GM23338 (cell line): ENCODE measurements around the gene OR5K2. TPM values are rescaled to one million over a fixed set of nuclear protein-coding genes. Genes with fewer than 3 reads are reported as not detected.

Experiments used
- ATAC-seq: fragments of 200-7000 bp; cut with Tn5 transposase; 3 replicates; pipeline ENCODE4 v1.9.1; 2020
- DNase-seq: peaks from one replicate; pipeline ENCODE4 v3.0.0-alpha.2; 2015; ENCODE audit warnings: low spot score
- H2AFZ ChIP-seq: fragments of 200-600 bp; sonication (generic); 2 replicates; pipeline ENCODE4 v1.8.0; 2016; ENCODE audit warnings: antibody characterized with exemption, mild to moderate bottlenecking, moderate library complexity
- H3F3A ChIP-seq: fragments of 200-600 bp; sonication (generic); replicated peaks from 2 replicates; pipeline ENCODE4 v1.8.0; 2017; ENCODE audit warnings: antibody characterized with exemption, mixed run types, low read depth
- H3K27ac ChIP-seq: fragments of 200-600 bp; sonication (generic); 2 replicates; pipeline ENCODE4 v1.6.1; 2016; ENCODE audit warnings: low read depth
- H3K27me3 ChIP-seq: fragments of 200-600 bp; sonication (generic); 2 replicates; pipeline ENCODE4 v1.8.0; 2016; ENCODE audit warnings: mild to moderate bottlenecking, mixed run types, moderate library complexity; ENCODE audit not compliant: insufficient read depth
- H3K36me3 ChIP-seq: fragments of 200-600 bp; sonication (generic); 2 replicates; pipeline ENCODE4 v1.8.0; 2016; ENCODE audit warnings: mild to moderate bottlenecking; ENCODE audit not compliant: insufficient read depth
- H3K4me1 ChIP-seq: fragments of 200-600 bp; sonication (generic); 2 replicates; pipeline ENCODE4 v1.8.0; 2016; ENCODE audit warnings: mild to moderate bottlenecking, moderate library complexity; ENCODE audit not compliant: insufficient read depth
- H3K4me2 ChIP-seq: fragments of 200-600 bp; sonication (generic); 2 replicates; pipeline ENCODE4 v1.7.1; 2017; ENCODE audit warnings: mixed run types
- H3K4me3 ChIP-seq: fragments of 200-600 bp; sonication (generic); 2 replicates; pipeline ENCODE4 v1.6.1; 2016; ENCODE audit warnings: mixed run types
- H3K79me2 ChIP-seq: fragments of 200-600 bp; sonication (generic); replicated peaks from 2 replicates; pipeline ENCODE4 v1.8.0; 2017; ENCODE audit warnings: mild to moderate bottlenecking; ENCODE audit not compliant: insufficient read depth
- H3K9me2 ChIP-seq: fragments of 200-600 bp; sonication (generic); 2 replicates; pipeline ENCODE4 v1.8.0; 2017; ENCODE audit not compliant: insufficient read depth
- H4K20me1 ChIP-seq: fragments of 200-600 bp; sonication (generic); replicated peaks from 2 replicates; pipeline ENCODE4 v1.8.0; 2017; ENCODE audit warnings: mild to moderate bottlenecking; ENCODE audit not compliant: insufficient read depth
- H3K27ac Mint-ChIP-seq: 2 replicates; pipeline ENCODE4 v1.8.0; 2020; ENCODE audit warnings: inconsistent platforms, mild to moderate bottlenecking, moderate library complexity, mixed read lengths
- H3K27me3 Mint-ChIP-seq: 3 replicates; pipeline ENCODE4 v1.8.0; 2022; ENCODE audit warnings: low read depth, mild to moderate bottlenecking, moderate library complexity, mixed read lengths, inconsistent platforms; ENCODE audit not compliant: insufficient read depth, poor library complexity
- H3K36me3 Mint-ChIP-seq: 3 replicates; pipeline ENCODE4 v1.8.0; 2021; ENCODE audit warnings: low read depth, mild to moderate bottlenecking, inconsistent platforms, moderate library complexity, mixed read lengths
- H3K4me1 Mint-ChIP-seq: 3 replicates; pipeline ENCODE4 v1.8.0; 2020; ENCODE audit warnings: mild to moderate bottlenecking, inconsistent platforms, mixed read lengths
- H3K4me3 Mint-ChIP-seq: 3 replicates; pipeline ENCODE4 v1.8.0; 2021; ENCODE audit warnings: moderate library complexity, mild to moderate bottlenecking, inconsistent platforms, mixed read lengths
- H3K9me3 Mint-ChIP-seq: 3 replicates; pipeline ENCODE4 v1.8.0; 2020; ENCODE audit warnings: moderate library complexity, mild to moderate bottlenecking, inconsistent platforms, mixed read lengths
- CREB1 ChIP-seq: fragments of 250-450 bp; sonication (Bioruptor Pico); IDR thresholded peaks from 2 replicates; pipeline ENCODE4 v1.5.0; 2020; ENCODE audit warnings: low read depth, mild to moderate bottlenecking, moderate library complexity
- CTCF ChIP-seq, 2 experiments: fragments of 200-600 bp in 1 of 2; sonication (generic) in 1 of 2; conservative IDR thresholded peaks; 2 replicates each; pipeline versions ENCODE4 v1.5.1 to v1.6.1; 2016 to 2017; ENCODE audit warnings: antibody characterized with exemption in 2 of 2, low read depth in 2 of 2, mild to moderate bottlenecking in 2 of 2, moderate library complexity in 1 of 2
- EZH2 ChIP-seq: fragments of 200-600 bp; sonication (generic); IDR thresholded peaks from one replicate; pipeline ENCODE4 v1.8.0; 2017; ENCODE audit warnings: antibody characterized with exemption, mild to moderate bottlenecking, low read depth; ENCODE audit not compliant: unreplicated experiment
- EZH2phosphoT487 ChIP-seq: fragments of 200-600 bp; sonication (generic); IDR thresholded peaks from one replicate; pipeline ENCODE4 v1.8.1; 2018; ENCODE audit warnings: antibody characterized with exemption; ENCODE audit not compliant: unreplicated experiment
- JUNB ChIP-seq: IDR thresholded peaks from one replicate; pipeline ENCODE4 v1.6.1; 2016; ENCODE audit warnings: antibody characterized with exemption; ENCODE audit not compliant: unreplicated experiment
- NANOG ChIP-seq: IDR thresholded peaks from 2 replicates; pipeline ENCODE4 v1.6.1; 2016; ENCODE audit warnings: antibody characterized with exemption, borderline replicate concordance
- POLR2AphosphoS5 ChIP-seq: IDR thresholded peaks from 2 replicates; pipeline ENCODE4 v1.6.1; 2016; ENCODE audit warnings: antibody characterized with exemption, low read depth
- REST ChIP-seq: IDR thresholded peaks from one replicate; pipeline ENCODE4 v1.6.1; 2018; ENCODE audit warnings: antibody characterized with exemption; ENCODE audit not compliant: unreplicated experiment
- STAT1 ChIP-seq: IDR thresholded peaks from one replicate; pipeline ENCODE4 v1.6.1; 2016; ENCODE audit warnings: antibody characterized with exemption; ENCODE audit not compliant: unreplicated experiment
- ZNF114 ChIP-seq: fragments of 250-450 bp; sonication (Bioruptor Pico); IDR thresholded peaks from 2 replicates; pipeline ENCODE4 v1.5.0; 2020; ENCODE audit warnings: mild to moderate bottlenecking, moderate library complexity
- ZNF331 ChIP-seq: fragments of 250-450 bp; sonication (Bioruptor Pico); IDR thresholded peaks from 2 replicates; pipeline ENCODE4 v1.5.0; 2020; ENCODE audit warnings: low read depth, mild to moderate bottlenecking, moderate library complexity
- ZNF462 ChIP-seq: fragments of 250-450 bp; sonication (Bioruptor Pico); IDR thresholded peaks from 2 replicates; pipeline ENCODE4 v1.5.0; 2020; ENCODE audit warnings: mild to moderate bottlenecking, moderate library complexity
- polyA plus RNA-seq: library from polyadenylated mRNA; unstranded; fragments of >200 nt; fragmentation: Nextera tagmentation; extraction: Ambion mirVana; gene quantifications from 2 replicates; pipeline ENCODE4 v1.2.1, GENCODE V29; 2016
- total RNA-seq: library from RNA; depleted of rRNA; stranded (reverse); fragments of >200 nt; shearing (Covaris generic); gene quantifications from 2 replicates; pipeline ENCODE4 v1.2.3, GENCODE V29; 2014

Gene OR5K2
- total and polyA plus RNA-seq, 2 experiments from 2014 or later = not detected

GRCh38 chr3:98449606-98450193 is 47.8 kb upstream of the OR5K2 start:
- H3K36me3 ChIP-seq = no peaks in the 10 kb centered on the region
- no peak overlapping the region for H3K27ac ChIP-seq
- no peaks in the 10 kb centered on the region for H3F3A ChIP-seq
- H3K4me1 ChIP-seq = no peaks in the 10 kb centered on the region
- no peak overlapping the region for H3K4me3 ChIP-seq
- Mint-ChIP-seq H3K4me3 (no peak overlapping the region), H3K27ac (no peak overlapping the region), H3K36me3 (no peaks in the 10 kb centered on the region), H3K27me3 (no peaks in the 10 kb centered on the region), H3K4me1 (peaks cover 3% of the 10 kb centered on the region; the same call in 2 of the 3 replicates), H3K9me3 (no peaks in the 10 kb centered on the region)
- no peaks in the 10 kb centered on the region for H3K79me2 ChIP-seq
- no peak overlapping the region for H3K4me2 ChIP-seq
- no peak for ATAC-seq
- H2AFZ ChIP-seq = peak overlapping the region; percentile 56; the same call in 1 of the 2 replicates
- no peaks in the 10 kb centered on the region for H3K27me3 ChIP-seq
- no peak for TF ChIP-seq CREB1 (CRISPR knock-in tag)
- TF ChIP-seq ZNF462 (CRISPR knock-in tag) = no peak
- no peak for TF ChIP-seq JUNB
- no peak for TF ChIP-seq ZNF114 (CRISPR knock-in tag)
- no peak for TF ChIP-seq STAT1
- TF ChIP-seq POLR2AphosphoS5 = no peak
- no peak for TF ChIP-seq EZH2phosphoT487
- TF ChIP-seq EZH2 = no peak
- TF ChIP-seq CTCF (conservative IDR thresholded peaks at IDR 0.05; ENCODE audit: low read depth in 2 of 2) = no peak
- TF ChIP-seq ZNF331 = no peak
- TF ChIP-seq NANOG = no peak
- TF ChIP-seq REST = no peak
- no peaks in the 10 kb centered on the region for H4K20me1 ChIP-seq
- no peak for DNase-seq
- no peaks in the 10 kb centered on the region for H3K9me2 ChIP-seq
